IMR-90 (cell line): ENCODE data around the gene ABCE1. TPM values are rescaled to one million over a fixed set of nuclear protein-coding genes. Genes with fewer than 3 reads are reported as not detected.

Source experiments
- ATAC-seq: fragments of 200-7000 bp; cut with Tn5 transposase; 2 replicates; pipeline ENCODE4 v1.9.1; 2020; ENCODE audit warnings: low read depth, mild to moderate bottlenecking, moderate library complexity
- BruUV-seq: library from RNA; stranded (reverse); fragments of 400-500 nt; replicated peaks from 2 replicates; lab custom pipeline; 2021; lab: Mats Ljungman, UMichigan
- CTCF ChIA-PET: fragments of 300-600 bp; formaldehyde crosslinking; extraction: SDS; loops from one replicate; lab custom pipeline; 2021; ENCODE audit warnings: antibody characterized with exemption; lab: Yijun Ruan, JAX
- POLR2A ChIA-PET: fragments of 300-600 bp; sonication (Branson Sonifier 250); formaldehyde crosslinking; loops from one replicate; lab custom pipeline; 2022; ENCODE audit warnings: antibody characterized with exemption; ENCODE audit not compliant: unreplicated experiment; lab: Charles Lee
- DNase-seq: peaks from one replicate; pipeline ENCODE4 v3.0.0; 2013
- H2AFZ ChIP-seq: replicated peaks from 2 replicates; pipeline ENCODE3; 2013; ENCODE audit warnings: low read length, mild to moderate bottlenecking; ENCODE audit not compliant: poor library complexity
- H2AK5ac ChIP-seq: 2 replicates; pipeline ENCODE4 v1.6.1; 2013; ENCODE audit warnings: low read depth, low read length, inconsistent platforms
- H2AK9ac ChIP-seq: replicated peaks from 2 replicates; pipeline ENCODE3; 2013; ENCODE audit warnings: mild to moderate bottlenecking, low read depth, low read length, moderate library complexity; ENCODE audit not compliant: poor library complexity
- H2BK120ac ChIP-seq: 2 replicates; pipeline ENCODE4 v1.6.1; 2013; ENCODE audit warnings: low read depth, low read length, inconsistent platforms
- H2BK15ac ChIP-seq: 3 replicates; pipeline ENCODE4 v1.6.1; 2013; ENCODE audit warnings: low read depth, low read length, inconsistent platforms
- H2BK20ac ChIP-seq: 2 replicates; pipeline ENCODE4 v1.6.1; 2013; ENCODE audit warnings: low read depth, mild to moderate bottlenecking, inconsistent platforms, low read length, moderate library complexity
- H2BK5ac ChIP-seq: 2 replicates; pipeline ENCODE4 v1.6.1; 2013; ENCODE audit warnings: mild to moderate bottlenecking, low read depth, low read length, inconsistent platforms; ENCODE audit not compliant: poor library complexity, severe bottlenecking
- H3K14ac ChIP-seq: replicated peaks from 2 replicates; pipeline ENCODE4 v1.6.1; 2013; ENCODE audit warnings: low read depth, low read length, inconsistent platforms
- H3K18ac ChIP-seq: 2 replicates; pipeline ENCODE4 v1.6.1; 2013; ENCODE audit warnings: low read depth, low read length, control low read depth
- H3K23ac ChIP-seq: 2 replicates; pipeline ENCODE4 v1.6.1; 2013; ENCODE audit warnings: low read depth, low read length, inconsistent platforms
- H3K27ac ChIP-seq: 2 replicates; pipeline ENCODE4 v1.5.1; 2013; ENCODE audit warnings: mild to moderate bottlenecking, control low read depth, low read length; ENCODE audit not compliant: insufficient read depth
- H3K27me3 ChIP-seq: 2 replicates; pipeline ENCODE4 v1.6.1; 2013; ENCODE audit warnings: low read length; ENCODE audit not compliant: control insufficient read depth, insufficient read depth
- H3K36me3 ChIP-seq: 2 replicates; pipeline ENCODE4 v1.6.1; 2013; ENCODE audit warnings: low read length, mixed read lengths; ENCODE audit not compliant: control insufficient read depth, insufficient read depth
- H3K4ac ChIP-seq: 2 replicates; pipeline ENCODE4 v1.6.1; 2013; ENCODE audit warnings: low read depth, low read length, inconsistent platforms
- H3K4me1 ChIP-seq: 2 replicates; pipeline ENCODE4 v1.6.1; 2013; ENCODE audit warnings: low read length, mixed read lengths; ENCODE audit not compliant: control insufficient read depth, insufficient read depth
- H3K4me2 ChIP-seq: 2 replicates; pipeline ENCODE4 v1.6.1; 2013; ENCODE audit warnings: low read depth, mild to moderate bottlenecking, control low read depth, low read length, moderate library complexity
- H3K4me3 ChIP-seq: 2 replicates; pipeline ENCODE4 v1.5.1; 2013; ENCODE audit warnings: low read depth, mild to moderate bottlenecking, control low read depth, low read length, moderate library complexity; ENCODE audit not compliant: insufficient read depth
- H3K56ac ChIP-seq: 2 replicates; pipeline ENCODE4 v1.6.1; 2013; ENCODE audit warnings: low read length, inconsistent platforms; ENCODE audit not compliant: insufficient read depth; ENCODE audit errors: extremely low read depth
- H3K79me1 ChIP-seq, 2 experiments: 2 replicates each; pipeline ENCODE4 v1.6.1; 2013; ENCODE audit warnings: low read length in 2 of 2, inconsistent platforms in 1 of 2, low read depth in 1 of 2
- H3K9ac ChIP-seq: 2 replicates; pipeline ENCODE4 v1.6.1; 2013; ENCODE audit warnings: low read depth, low read length, control low read depth
- H3K9me1 ChIP-seq: 2 replicates; pipeline ENCODE4 v1.6.1; 2013; ENCODE audit warnings: low read length, inconsistent platforms; ENCODE audit not compliant: insufficient read depth
- H3K9me3 ChIP-seq: 2 replicates; pipeline ENCODE4 v1.6.1; 2013; ENCODE audit warnings: low read length; ENCODE audit not compliant: control insufficient read depth, insufficient read depth
- H4K20me1 ChIP-seq: 2 replicates; pipeline ENCODE4 v1.6.1; 2013; ENCODE audit warnings: low read length, inconsistent platforms; ENCODE audit not compliant: insufficient read depth
- H4K5ac ChIP-seq: 2 replicates; pipeline ENCODE4 v1.6.1; 2013; ENCODE audit warnings: mild to moderate bottlenecking, low read depth, low read length, control low read depth
- H4K8ac ChIP-seq, 2 experiments: 2 replicates each; pipeline ENCODE4 v1.6.1; 2013; ENCODE audit warnings: low read depth in 2 of 2, low read length in 2 of 2, control low read depth in 1 of 2, inconsistent platforms in 1 of 2
- H4K91ac ChIP-seq: 2 replicates; pipeline ENCODE4 v1.6.1; 2013; ENCODE audit warnings: low read depth, low read length, inconsistent platforms; ENCODE audit not compliant: insufficient read depth
- BHLHE40 ChIP-seq: fragments of 150-350 bp; IDR thresholded peaks from 2 replicates; pipeline ENCODE4 v1.6.1; 2016; ENCODE audit warnings: mild to moderate bottlenecking, low read depth, low read length
- CEBPB ChIP-seq: IDR thresholded peaks from 2 replicates; pipeline ENCODE4 v1.6.1; 2012; ENCODE audit warnings: low read depth, low read length, improper control_type of control experiment
- SMC3 ChIP-seq: fragments of 150-350 bp; IDR thresholded peaks from 2 replicates; pipeline ENCODE4 v1.6.1; 2016; ENCODE audit warnings: low read depth, mild to moderate bottlenecking, antibody characterized with exemption, low read length, moderate library complexity
- WGBS, 2 experiments: methylation state at CpG; one replicate each; pipeline versions ENCODE4 v1.1.5 to v1.1.7; 2013; ENCODE audit warnings: missing lambda C conversion rate in 2 of 2; ENCODE audit not compliant: insufficient read length in 1 of 2; ENCODE audit errors: extremely low coverage in 2 of 2; 5-methylcytosine and 5-hydroxymethylcytosine counted together
- dilution Hi-C: fragments of 300-500 bp; cut with HindIII; formaldehyde crosslinking; loops from one replicate; pipeline ENCODE4 v1.14.3; 2018; ENCODE audit warnings: low sequenced_read_pairs; ENCODE audit not compliant: unreplicated experiment
- in situ Hi-C: fragments of 300-500 bp; cut with MboI; formaldehyde crosslinking; loops from 3 replicates; pipeline ENCODE4 v1.14.3; 2019; ENCODE audit warnings: low sequenced_read_pairs, inconsistent platforms, mixed read lengths
- intact Hi-C: fragments of 100-400 bp; cut with micrococcal nuclease; formaldehyde crosslinking; loops from 2 replicates; pipeline ENCODE4 v1.10.0; 2022
- polyA plus RNA-seq, 3 experiments: library from polyadenylated mRNA; depleted of rRNA; stranded (reverse); fragments of >200 nt; gene quantifications; 2 replicates each; pipeline ENCODE4 v1.2.3, GENCODE V29; 2012; ENCODE audit warnings: low replicate concordance in 1 of 3
- total RNA-seq: library from RNA; depleted of rRNA; stranded (reverse); fragments of >200 nt; gene quantifications from 2 replicates; pipeline ENCODE4 v1.2.3, GENCODE V29; 2012

Gene ABCE1
- total and polyA plus RNA-seq, 2 of the 4 experiments (the other 2 are of a cell fraction) = 54.5 to 219 TPM

- in situ Hi-C loops = no loop called here
- no peak for TF ChIP-seq BHLHE40
- no peak for TF ChIP-seq SMC3
- TF ChIP-seq CEBPB = no peak
These were observed 73.8 kb downstream of the ABCE1 start for GRCh38 chr4:145171911-145172310.

More at GRCh38 chr4:145171911-145172310, 73.8 kb downstream of the ABCE1 start:
- intact Hi-C loops = loop anchor here (10.0 kb wide), 1 partner anchor 633 kb away; no protein-coding TSS in a partner anchor
- Histone ChIP-seq H4K8ac (no peak overlapping the region), H2BK20ac (no peak overlapping the region), H3K9ac (no peak overlapping the region), H3K9me3 (no peaks in the 10 kb centered on the region), H3K36me3 (peaks cover 11% of the 10 kb centered on the region), H3K4me3 (no peak overlapping the region), H3K23ac (no peak overlapping the region), H2BK5ac (no peak overlapping the region), H2AFZ (no peak overlapping the region), H3K4ac (no peak overlapping the region), H3K79me1 (peaks cover 14 to 36% of the 10 kb centered on the region in 2 experiments), H3K56ac (no peak overlapping the region), H3K4me2 (no peak overlapping the region), H2AK5ac (no peak overlapping the region), H2AK9ac (no peak overlapping the region), H3K18ac (no peak overlapping the region), H4K5ac (no peak overlapping the region), H3K9me1 (peaks cover 8% of the 10 kb centered on the region; the same call in 1 of the 2 replicates), H3K14ac (no peak overlapping the region), H2BK15ac (no peak overlapping the region), H4K20me1 (peaks cover 3% of the 10 kb centered on the region), H2BK120ac (no peak overlapping the region), H3K27me3 (no peaks in the 10 kb centered on the region), H3K27ac (no peak overlapping the region), H4K91ac (no peak overlapping the region), H3K4me1 (peaks cover 6% of the 10 kb centered on the region)
- DNase-seq (no peak), ATAC-seq (no peak)
- ChIA-PET CTCF (interaction anchor here (0.6 kb wide), 1 partner anchor 37 kb away, joined by 3 read pairs; no protein-coding TSS in a partner anchor), POLR2A (no interaction called here)
- 100% methylated on average over 1 of the region's 1 CpG; no CpG with 5 or more reads in 1 of the 2 experiments for WGBS, 2 experiments
- dilution Hi-C loops = no loop called here
- BruUV-seq = no TSS peak
